NCI-H187 (cell line): Measurements from ENCODE around the gene GRID2.
"Not testable (repeated sequence)": the region's sequence is repeated elsewhere in the genome, so short reads cannot be mapped to it uniquely, and the experiment has no call there.

Source experiments
- DNase-seq, 2 experiments: peaks; one replicate each; lab custom pipeline; 2025; lab: John Stamatoyannopoulos, UW

GRID2 gene

DNA sequence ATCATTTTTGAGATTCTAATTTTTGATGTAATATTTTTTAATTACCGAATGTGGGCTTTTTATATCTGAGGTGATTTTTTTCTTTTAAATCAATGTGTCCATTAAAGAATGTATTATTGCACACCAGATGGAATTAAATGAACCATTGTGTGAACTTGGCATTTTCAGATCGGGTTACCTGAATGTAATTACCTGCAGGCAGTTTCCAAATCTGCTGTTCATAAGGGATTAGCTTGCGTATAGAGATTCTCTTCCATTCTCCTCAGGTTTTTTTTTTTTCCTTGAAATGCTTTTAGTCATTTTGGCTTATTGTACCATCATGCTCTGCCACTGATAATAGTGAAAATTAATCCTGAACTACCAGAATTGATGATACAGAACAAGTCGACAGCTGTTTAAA lies 1013.3 kb downstream of the GRID2 start:
- DNase-seq: no peak

GRCh38 chr4:93317561-93317960 lies 1013.8 kb downstream of the GRID2 start:
- no peak for DNase-seq

DNA sequence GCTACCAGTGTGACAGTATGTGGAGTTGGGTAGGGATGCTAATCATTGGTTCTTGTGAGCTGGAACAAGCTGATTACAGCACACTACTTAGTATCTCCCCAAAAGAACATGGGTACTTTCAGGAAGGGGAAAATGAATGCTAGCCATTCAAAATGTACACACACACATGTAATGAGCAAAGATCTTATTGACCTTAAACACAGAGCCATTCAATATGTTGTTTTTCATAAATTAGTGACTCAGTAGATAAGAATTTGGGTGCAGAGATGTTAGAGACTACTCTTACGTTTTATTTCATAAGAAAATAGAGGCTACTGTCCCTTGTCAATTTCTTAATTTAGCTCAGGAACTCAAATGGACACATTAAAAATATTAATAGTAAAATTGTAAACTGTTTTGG lies 1015.3 kb downstream of the GRID2 start:
- no peak for DNase-seq

DNA sequence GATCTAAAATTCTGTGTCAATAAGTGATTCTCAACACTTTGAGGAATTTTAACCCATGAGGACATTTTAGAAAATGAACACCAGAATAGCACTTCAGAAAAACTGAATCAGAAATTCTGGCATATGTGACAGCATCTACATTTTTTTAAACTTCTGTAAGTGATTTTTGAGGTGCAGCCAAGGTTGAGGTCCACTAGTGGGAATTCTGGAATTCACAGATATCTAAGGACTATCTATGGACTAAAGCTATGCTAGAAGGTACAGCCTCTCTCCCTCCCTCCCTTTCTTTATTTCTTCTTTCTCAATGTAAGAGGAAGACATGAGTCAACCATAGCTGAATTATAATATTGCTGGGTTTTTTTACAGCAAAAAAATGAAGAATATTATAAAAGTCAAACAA lies 1016.6 kb downstream of the GRID2 start:
- no peak for DNase-seq

- DNase-seq: no peak
These were observed 1023.6 kb downstream of the GRID2 start for GRCh38 chr4:93327346-93327745.

- DNase-seq: no peak
These were observed 1030.2 kb downstream of the GRID2 start for GRCh38 chr4:93334003-93334402.

- DNase-seq: no peak
These were observed 1033.4 kb downstream of the GRID2 start for GRCh38 chr4:93337196-93337595.

DNA sequence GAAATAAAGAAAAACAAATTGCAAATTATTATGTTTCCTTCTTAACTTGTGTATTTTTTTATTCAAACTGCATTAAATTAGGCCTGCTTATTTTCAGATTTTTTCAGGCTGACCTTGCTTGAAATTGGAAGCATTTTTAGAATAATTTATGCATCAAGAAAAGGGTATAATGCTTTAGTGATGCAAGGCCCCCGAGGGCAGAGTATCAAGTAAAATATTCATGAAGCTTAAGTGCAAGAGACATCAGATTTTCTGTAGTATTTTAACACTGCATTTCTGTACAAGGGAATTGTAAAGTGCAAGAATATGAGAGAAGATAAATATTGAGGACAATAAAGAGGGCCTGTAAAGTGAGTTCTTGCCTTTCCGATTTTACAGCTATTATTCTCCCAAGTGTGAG lies 1039.0 kb downstream of the GRID2 start:
- no peak for DNase-seq

GRCh38 chr4:93346840-93347239 lies 1043.1 kb downstream of the GRID2 start:
- DNase-seq: no peak

- DNase-seq: no peak
These were observed 1045.1 kb downstream of the GRID2 start for GRCh38 chr4:93348896-93349295.

DNA sequence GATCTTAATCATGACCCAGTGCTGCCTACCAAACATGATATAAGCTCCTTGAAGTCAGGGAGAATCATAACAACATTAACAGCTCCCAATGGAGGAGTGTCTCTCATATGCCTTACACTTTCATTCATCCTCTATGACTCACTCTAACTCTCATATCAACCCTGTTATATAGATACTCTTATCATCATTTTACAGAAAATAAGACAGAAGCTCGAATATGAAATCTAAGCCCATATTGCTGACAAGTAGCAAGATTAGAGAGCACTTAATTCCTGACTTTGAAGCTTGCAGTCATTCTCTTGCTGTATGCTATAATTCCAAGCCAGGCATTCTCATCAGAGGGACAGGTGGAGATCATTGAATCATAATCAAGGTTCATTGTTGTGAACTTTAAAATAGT lies 1048.1 kb downstream of the GRID2 start:
- DNase-seq: no peak

GRCh38 chr4:93355411-93355810 lies 1051.6 kb downstream of the GRID2 start:
- DNase-seq: no peak

- DNase-seq: no peak
These were observed 1055.8 kb downstream of the GRID2 start for GRCh38 chr4:93359586-93359985.

DNA sequence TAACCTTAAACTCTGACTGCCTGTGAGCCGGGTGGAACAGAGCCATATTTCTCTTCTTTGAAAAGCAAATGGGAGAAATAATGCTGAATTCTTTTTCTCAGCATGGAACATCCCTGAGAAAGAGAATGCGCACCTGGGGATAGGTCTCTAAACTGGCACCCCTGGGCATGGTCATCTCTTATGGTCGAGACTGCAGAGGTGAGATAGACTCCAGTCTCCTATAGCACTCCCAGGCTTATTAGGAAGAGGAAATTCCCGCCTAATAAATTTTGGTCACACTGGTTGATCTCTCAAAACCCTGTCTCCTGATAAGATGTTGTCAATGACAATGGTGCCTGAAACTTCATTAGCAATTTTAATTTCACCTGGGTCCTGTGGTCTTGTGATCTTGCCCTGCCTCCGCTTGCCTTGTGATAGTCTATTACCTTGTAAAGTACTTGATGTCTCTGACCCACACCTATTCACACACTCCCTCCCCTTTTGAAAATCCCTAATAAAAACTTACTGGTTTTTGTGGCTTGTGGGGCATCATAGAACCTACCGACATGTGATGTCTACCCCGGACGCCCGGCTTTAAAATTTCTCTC lies 1062.5 kb downstream of the GRID2 start:
- DNase-seq: not testable (repeated sequence)

- no peak for DNase-seq
These were observed 1065.2 kb downstream of the GRID2 start for GRCh38 chr4:93368968-93369367.

DNA sequence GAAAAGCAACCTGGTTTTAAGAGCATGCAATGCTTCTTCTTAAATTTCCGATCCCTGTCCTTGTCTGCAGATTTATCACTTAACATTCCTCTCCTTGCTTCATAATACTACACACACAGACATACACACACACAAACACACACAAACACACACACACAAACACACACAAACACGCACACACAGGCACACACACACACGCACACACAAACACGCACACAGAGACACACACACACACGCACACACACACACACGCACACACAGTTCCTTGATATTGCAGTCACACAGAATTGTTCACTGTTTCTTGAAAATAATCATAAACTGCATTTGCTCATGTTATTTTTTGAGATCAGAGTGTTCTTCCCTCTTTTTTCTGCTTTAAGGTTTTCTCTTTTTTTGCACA lies 1066.5 kb downstream of the GRID2 start:
- DNase-seq: no peak

DNA sequence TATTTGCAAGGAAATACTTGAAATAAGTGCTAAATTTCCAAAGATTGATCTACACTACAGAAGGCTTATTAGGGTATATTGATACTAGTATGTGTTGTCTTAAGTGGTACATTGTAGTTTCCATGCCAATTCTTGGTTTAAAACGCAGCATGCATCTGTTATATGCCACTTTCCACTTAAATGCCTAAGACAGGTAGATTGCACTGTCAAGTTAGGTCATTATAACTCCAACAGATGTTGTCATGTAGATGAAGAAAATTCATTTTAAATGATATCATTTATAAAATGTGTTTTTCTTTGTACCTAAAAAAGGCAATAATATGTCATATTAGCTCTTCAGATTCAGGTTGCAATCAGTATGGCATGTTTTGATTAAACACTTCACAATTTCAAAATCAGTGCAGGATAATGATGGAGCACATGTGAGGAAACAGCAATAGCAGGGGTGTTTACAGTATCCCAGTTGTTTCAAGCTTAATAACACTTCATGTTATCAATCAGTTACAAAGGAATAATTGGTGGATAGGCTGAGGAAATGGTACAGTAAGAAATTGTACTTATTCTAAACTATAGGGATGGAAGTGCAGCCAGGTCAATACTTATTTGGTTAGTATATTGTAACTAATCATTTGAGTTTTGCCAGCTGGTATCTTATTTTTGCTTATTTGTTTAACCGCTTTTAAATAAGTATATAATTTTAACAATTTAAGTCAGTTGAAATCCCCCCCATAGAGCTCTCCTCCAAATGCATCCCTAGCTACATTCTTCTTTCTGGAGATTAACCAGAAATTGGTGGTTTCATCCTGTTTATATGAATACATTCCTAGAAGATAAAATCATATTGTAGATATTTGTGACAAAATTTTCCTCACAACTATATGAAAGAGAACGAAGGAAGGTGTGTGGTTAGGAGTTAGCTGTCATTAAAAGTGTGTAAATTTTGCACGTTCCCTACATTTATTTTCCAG lies 1070.4 kb downstream of the GRID2 start:
- no peak for DNase-seq

- DNase-seq: no peak
These were observed 1080.5 kb downstream of the GRID2 start for GRCh38 chr4:93384241-93384640.

DNA sequence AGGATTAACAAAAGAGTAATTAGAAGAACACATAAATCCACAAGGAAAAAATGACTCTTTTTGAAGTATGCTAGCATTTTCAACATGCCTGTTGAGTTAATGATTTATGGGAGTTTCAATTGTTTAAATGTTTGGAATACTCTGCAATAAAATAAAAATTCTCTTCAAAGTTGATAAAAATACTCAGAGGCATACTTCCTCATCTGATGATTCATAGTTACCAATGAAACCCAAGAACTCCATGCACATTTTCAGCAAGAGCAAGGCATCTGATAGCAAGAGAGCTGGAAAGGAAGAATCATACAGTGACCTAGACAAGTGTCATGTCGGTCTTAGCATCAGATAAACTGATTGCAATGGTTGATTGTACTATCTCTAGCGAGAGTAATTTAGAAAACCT lies 1081.1 kb downstream of the GRID2 start:
- DNase-seq: no peak

- DNase-seq: no peak
These were observed 1090.8 kb downstream of the GRID2 start for GRCh38 chr4:93394545-93395081.

DNA sequence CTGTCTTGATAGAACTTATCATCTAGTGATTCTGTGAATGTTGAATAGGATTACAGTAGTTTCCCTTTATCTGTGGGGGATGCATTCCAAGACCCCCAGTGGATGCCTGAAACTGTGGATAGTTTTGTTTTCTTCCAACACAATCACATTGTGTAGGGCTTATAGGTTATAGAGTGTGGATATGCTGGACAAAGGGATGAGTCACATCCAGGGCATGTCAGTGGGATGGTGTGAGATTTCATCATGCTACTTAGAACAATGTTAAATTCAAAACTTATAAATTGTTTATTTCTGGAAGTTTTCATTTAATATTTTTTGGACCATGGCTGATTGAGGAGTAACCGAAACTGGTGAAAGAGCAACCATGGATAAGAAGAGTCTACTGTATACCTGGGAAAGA lies 1092.5 kb downstream of the GRID2 start:
- DNase-seq: no peak

- no peak for DNase-seq
These were observed 1099.8 kb downstream of the GRID2 start for GRCh38 chr4:93403571-93403970.
